Right renal cortex interstitium (tissue), 3 donors: ENCODE results near the gene CNTNAP2. TPM values are rescaled to one million over a fixed set of nuclear protein-coding genes. Genes with fewer than 3 reads are reported as not detected.
"Not testable (repeated sequence)": the region's sequence is repeated elsewhere in the genome, so short reads cannot be mapped to it uniquely, and the experiment has no call there.

Experiments used
- DNase-seq, 3 donors: peaks; one replicate each; pipeline ENCODE4 v3.0.0-alpha.2; 2013; ENCODE audit warnings: low read depth in 3 of 3, low spot score in 2 of 3
- polyA plus RNA-seq, 3 donors: library from polyadenylated mRNA; unstranded; fragments of 120-200 nt; gene quantifications; one replicate each; pipeline ENCODE4 v1.2.1, GENCODE V29; 2013; ENCODE audit not compliant: insufficient read length in 3 of 3

CNTNAP2 gene
- polyA plus RNA-seq, 3 donors: 21.2 to 29.0 (median 25.8) TPM

- no peak for DNase-seq
Measured at GRCh38 chr7:146861701-146862100, 745.1 kb downstream of the CNTNAP2 start.

DNA sequence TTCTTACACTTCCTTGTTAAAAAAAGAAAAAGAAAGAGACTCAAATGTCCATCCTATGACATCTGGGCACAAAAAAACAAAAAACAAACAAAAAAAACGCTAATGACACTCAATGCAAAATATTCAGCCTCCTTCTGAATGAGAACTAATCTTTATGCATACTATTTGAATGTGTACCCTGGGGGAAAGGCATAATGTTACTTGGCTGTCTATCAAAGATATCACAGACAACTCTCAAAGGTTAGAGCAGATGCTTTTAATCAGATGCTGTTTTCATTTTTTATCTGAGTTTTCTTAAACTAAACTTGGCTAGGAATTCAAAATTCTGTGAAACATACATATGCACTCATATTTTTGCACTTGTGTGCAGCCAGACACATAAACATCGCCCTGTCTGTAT, 745.8 kb downstream of the CNTNAP2 start:
- no peak for DNase-seq

- DNase-seq: no peak
Measured at GRCh38 chr7:146864644-146865043, 748.0 kb downstream of the CNTNAP2 start.

GRCh38 chr7:146865696-146866095, 749.1 kb downstream of the CNTNAP2 start:
- no peak for DNase-seq

GRCh38 chr7:146874722-146875121, 758.1 kb downstream of the CNTNAP2 start:
- DNase-seq: no peak

- DNase-seq: no peak
Measured at GRCh38 chr7:146875237-146875785, 758.7 kb downstream of the CNTNAP2 start.

DNA sequence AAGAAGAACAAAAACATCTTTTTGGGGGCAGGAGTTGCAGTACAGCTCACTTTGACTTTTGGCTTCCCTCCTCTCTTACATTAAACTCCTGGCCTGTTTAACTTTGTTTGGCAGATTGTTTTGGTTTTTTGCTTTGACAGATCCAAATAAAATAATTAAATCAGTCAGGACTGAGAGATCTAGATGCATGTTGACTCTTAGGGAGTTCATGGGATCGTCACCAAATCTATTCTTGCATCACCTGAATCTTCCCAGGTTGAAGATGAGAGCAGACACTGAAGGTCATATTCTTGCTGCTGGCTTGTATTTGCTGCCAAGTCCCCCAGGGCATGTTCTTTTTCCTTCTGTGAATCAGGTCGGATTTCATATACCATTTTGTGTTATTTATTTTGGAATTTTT, 759.4 kb downstream of the CNTNAP2 start:
- DNase-seq: no peak

- DNase-seq: no peak
Measured at GRCh38 chr7:146876411-146876810, 759.8 kb downstream of the CNTNAP2 start.

DNA sequence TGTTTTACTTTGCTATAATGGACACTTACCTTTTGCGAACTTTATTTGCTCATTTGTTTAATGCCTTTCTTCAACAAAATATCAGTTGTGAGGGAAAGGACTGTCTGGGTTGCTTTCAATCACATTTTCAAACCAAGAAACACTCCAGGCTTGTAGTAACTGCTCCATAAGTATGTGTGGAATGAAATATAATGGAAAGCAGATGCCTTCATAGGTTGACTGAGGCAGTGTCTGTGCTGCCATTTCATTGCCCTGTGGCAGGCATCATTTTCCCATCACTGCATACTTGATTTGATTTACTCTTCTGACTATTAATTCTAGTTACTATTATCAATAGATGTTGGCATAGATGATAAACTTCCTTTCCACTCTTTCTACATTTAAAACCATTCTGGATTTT, 762.3 kb downstream of the CNTNAP2 start:
- no peak for DNase-seq

- DNase-seq: no peak
Measured at GRCh38 chr7:146885231-146885630, 768.6 kb downstream of the CNTNAP2 start.

GRCh38 chr7:146889806-146890555, 773.4 kb downstream of the CNTNAP2 start:
- no peak for DNase-seq

DNA sequence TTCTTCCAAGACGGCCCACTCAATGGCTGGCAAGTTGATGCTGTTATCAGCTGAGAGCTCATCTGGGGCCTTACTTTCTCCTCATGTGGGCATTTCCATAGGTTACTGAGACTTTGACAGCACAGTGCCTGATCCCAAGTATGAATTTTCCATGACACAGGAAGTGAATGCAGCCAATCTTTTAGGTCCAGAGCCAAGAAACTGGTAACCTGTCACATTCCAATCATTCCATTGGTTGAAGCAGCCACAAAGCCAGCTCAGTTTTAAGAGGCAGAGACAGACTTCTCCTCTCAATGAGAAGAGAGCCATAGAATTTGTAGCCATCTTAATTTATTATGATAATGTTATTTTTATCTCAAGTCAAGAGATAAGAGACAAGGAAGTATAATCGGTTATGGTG, 775.5 kb downstream of the CNTNAP2 start:
- no peak for DNase-seq

DNA sequence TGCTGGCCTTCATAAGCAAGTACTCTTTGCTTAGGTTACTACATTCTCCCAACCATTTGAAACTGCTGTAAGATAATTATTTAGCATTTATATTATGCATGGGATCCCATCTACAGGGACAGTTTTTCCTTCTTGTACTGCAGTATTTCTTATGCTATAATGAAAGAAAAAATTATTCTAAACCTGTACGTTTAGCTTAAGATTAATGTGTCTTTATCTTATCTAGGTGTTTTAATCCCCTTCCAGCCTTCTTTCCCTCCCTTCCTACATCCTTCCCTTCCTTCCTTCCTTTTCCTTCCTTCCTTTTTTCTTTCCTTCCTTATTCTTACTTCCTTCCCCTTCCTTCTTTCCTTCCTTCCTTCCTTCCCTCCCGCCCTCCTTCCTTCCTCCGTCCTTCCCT, 778.3 kb downstream of the CNTNAP2 start:
- DNase-seq: no peak

DNA sequence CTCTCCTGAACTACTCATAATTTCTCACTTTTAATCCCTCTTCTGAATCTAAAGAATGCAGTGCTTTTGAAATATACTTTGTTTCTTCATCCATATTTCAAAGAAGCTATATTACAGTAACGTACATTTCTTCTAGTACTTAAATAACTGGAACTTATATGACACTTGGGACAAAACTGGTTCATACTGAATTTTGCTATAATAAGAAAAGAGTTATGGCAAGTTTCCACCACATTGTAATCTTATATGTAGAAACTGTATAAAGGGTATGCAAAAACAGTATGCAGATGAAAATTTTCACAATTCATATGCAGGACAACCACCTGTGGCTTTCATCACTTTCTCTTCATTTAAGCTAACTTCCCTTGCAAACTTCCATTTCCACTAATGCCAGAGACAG, 785.7 kb downstream of the CNTNAP2 start:
- no peak for DNase-seq

DNA sequence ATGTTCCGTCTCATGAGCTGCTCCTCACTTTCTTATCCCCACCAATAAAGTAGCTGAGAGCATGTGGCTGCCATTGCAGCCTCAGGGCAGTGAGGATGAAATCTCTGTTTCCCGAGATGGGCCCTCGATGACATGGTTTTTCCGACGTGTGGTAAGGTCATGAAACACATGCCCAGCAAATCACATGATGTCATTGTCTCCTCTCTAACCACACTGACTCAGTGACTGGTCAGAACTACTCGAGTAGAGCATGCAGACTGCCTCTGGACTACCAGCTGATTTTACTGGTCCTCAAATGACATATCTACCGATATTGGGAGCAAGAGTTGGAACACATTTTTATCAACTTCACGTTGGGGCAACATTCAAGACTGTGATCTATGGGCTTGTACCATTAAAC, 786.1 kb downstream of the CNTNAP2 start:
- DNase-seq: no peak

- not testable (repeated sequence) for DNase-seq
Measured at GRCh38 chr7:146905746-146906145, 789.1 kb downstream of the CNTNAP2 start.

DNA sequence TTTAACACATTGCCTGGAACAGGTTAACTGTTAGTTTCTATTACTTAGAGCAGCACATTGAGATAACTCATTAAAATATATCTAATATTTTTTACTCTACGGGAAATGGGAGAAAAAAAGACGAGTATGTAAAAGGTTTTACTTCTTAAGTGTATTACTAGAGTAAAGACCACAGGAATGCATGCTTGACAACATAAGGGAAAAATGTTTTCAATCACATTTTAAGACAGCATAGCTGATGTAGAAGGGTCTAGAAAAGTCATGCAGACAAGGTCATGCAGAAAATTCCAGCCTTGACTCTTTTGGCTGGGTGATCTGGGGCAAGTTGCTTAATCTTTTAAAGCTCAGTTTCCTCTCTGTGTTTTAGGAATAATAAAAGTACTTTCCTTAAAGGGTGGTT, 806.2 kb downstream of the CNTNAP2 start:
- DNase-seq: no peak

DNA sequence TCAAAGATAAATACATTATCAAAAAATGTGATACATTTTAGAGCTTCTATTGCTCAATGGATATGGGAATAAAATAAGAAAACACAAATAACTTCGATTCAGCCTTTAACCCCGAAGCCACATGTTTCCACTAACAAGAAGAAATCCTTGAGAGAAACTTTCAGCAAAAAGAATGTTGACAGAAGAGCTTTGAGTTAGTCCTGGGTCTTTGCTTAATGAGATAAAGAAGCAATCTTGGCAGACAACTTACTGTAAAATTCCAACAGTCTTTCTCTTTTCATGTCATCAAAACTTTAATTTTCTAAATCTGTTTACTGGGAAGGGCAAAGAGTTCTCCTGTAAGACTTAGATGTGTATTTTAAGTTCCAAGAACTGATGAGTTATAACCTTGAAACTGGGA, 810.2 kb downstream of the CNTNAP2 start:
- no peak for DNase-seq

GRCh38 chr7:146937836-146938235, 821.2 kb downstream of the CNTNAP2 start:
- no peak for DNase-seq

GRCh38 chr7:146943483-146943882, 826.9 kb downstream of the CNTNAP2 start:
- no peak for DNase-seq

DNA sequence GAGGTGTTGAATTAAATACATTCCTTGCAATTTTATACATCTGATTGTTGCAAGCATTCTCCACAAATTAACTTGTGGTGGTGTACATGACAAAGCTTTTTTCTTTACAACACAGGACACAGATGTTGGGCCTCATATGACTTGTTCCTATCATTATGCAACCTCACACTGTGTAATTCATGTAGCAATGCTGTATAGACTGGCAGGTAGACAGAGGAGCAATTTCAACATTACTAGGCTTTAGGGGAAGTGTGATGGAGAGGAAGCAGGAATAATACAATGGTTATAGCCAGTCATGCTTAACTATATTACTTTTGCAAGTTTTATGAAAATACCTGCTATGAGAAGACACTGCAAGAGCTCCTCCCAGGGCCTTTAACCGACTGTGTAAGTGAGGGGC, 832.1 kb downstream of the CNTNAP2 start:
- DNase-seq: no peak

DNA sequence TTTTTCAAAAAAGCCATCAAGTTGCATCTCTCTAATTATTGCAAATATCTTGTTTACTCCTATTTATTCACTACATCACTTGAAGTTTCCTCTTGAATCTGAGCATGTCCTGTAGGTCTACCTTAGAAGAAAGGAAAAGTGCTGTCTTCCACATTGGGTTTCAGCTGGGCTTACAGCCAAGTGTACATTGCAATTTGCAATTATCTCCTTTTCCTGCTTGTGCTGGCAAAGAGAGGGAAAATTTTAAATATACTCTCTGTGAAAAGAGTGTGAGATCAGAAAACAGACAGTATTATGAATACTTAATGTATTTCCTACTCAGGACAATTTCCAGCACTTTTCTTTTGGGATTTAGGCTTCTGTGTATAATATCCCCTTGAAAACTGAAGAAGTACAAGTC, 839.7 kb downstream of the CNTNAP2 start:
- DNase-seq: no peak

DNA sequence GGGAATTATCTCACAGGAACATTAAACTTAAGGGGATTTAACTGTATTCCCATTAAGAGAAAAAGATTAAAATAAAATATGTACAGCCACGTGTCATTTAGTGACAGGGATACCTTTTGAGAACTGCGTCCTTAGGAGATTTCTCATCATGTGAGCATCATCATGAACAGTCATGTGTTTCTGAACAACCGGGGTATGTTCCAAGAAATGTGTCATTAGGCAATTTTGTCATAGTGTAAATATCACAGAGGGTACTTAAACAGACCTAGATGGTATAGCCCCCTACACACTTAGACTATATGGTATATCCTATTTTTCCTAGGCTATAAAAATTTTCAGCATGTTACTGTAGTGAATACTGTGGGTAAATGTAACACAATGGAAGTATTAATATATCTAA, 840.3 kb downstream of the CNTNAP2 start:
- DNase-seq: no peak
